Uterus (tissue), 4 donors: ENCODE results near the gene SLC6A1. TPM values are rescaled to one million over a fixed set of nuclear protein-coding genes. Genes with fewer than 3 reads are reported as not detected.

Source experiments
- DNase-seq, 2 donors: peaks; one replicate each; pipeline ENCODE4 v3.0.0-alpha.2; 2019 to 2020
- H3K27ac ChIP-seq, 2 donors: fragments of 200-600 bp; sonication (generic); 1 replicate in 1 of 2; 2 replicates in 1 of 2; pipeline ENCODE4 v1.5.1; 2016 to 2018
- H3K27me3 ChIP-seq, 2 donors: fragments of 200-600 bp; sonication (generic); one replicate each; pipeline ENCODE4 v1.5.1; 2018 to 2019; ENCODE audit warnings: control low read depth in 1 of 2
- H3K36me3 ChIP-seq, 2 donors: fragments of 200-600 bp; sonication (generic); one replicate each; pipeline ENCODE4 v1.5.1; 2019; ENCODE audit warnings: control low read depth in 1 of 2
- H3K4me1 ChIP-seq, 2 donors: fragments of 200-600 bp; sonication (generic); one replicate each; pipeline ENCODE4 v1.5.1; 2018 to 2019; ENCODE audit warnings: control low read depth in 1 of 2
- H3K4me3 ChIP-seq, 2 donors: fragments of 200-600 bp; sonication (generic); 1 replicate in 1 of 2; 2 replicates in 1 of 2; pipeline ENCODE4 v1.5.1; 2018 to 2019; ENCODE audit warnings: mild to moderate bottlenecking in 1 of 2
- H3K9me3 ChIP-seq, 2 donors: fragments of 200-600 bp; sonication (generic); one replicate each; pipeline ENCODE4 v1.5.1; 2019; ENCODE audit warnings: control low read depth in 1 of 2
- CTCF ChIP-seq, 4 experiments: fragments of 200-600 bp in 2 of 4; fragments of 450-650 bp in 2 of 4; sonication (generic) in 2 of 4; IDR thresholded peaks; one replicate each; pipeline ENCODE4 v1.5.1; 2016 to 2019; ENCODE audit warnings: antibody characterized with exemption in 4 of 4, mild to moderate bottlenecking in 2 of 4, moderate library complexity in 1 of 4
- POLR2A ChIP-seq, 2 donors: fragments of 450-650 bp; IDR thresholded peaks; one replicate each; pipeline ENCODE4 v1.6.1; 2016; ENCODE audit warnings: antibody characterized with exemption in 2 of 2, mild to moderate bottlenecking in 1 of 2, moderate library complexity in 1 of 2
- intact Hi-C: fragments of 100-400 bp; cut with DNase I; formaldehyde crosslinking; loops from one replicate; pipeline ENCODE4 v1.15.1; 2023; ENCODE audit warnings: low total_unique reads
- total RNA-seq, 4 donors: library from RNA; depleted of rRNA in 3 of 4; stranded (reverse); fragments of >200 nt in 3 of 4; gene quantifications; one replicate each; pipeline versions ENCODE4 v1.1.0 to v1.2.4, GENCODE V29; 2014 to 2023
- donor health status: DM: yes; HTN: yes; CAD: no.

Gene SLC6A1
- total RNA-seq, 4 donors from 2014 or later: under 0.01 to 5.0 (median 1.6) TPM

- Histone ChIP-seq H3K36me3 (no peaks in the 10 kb centered on the region), H3K27ac (no peak overlapping the region), H3K4me3 (no peak overlapping the region), H3K27me3 (peaks cover 0 to 3% of the 10 kb centered on the region in 2 donors), H3K4me1 (no peaks in the 10 kb centered on the region), H3K9me3 (no peaks in the 10 kb centered on the region)
- no peak for DNase-seq
- intact Hi-C loops: no loop called here
- TF ChIP-seq CTCF (IDR thresholded peaks at IDR 0.05) (no peak), POLR2A (IDR thresholded peaks at IDR 0.05) (no peak)
These were observed 1.1 kb downstream of the SLC6A1 start for GRCh38 chr3:10993729-10994065.

GRCh38 chr3:10994306-10994705 is 1.8 kb downstream of the SLC6A1 start:
- peaks cover 0 to 3% of the 10 kb centered on the region in 2 donors for H3K27me3 ChIP-seq
- intact Hi-C loops: no loop called here

GRCh38 chr3:10995871-10996270 is 3.3 kb downstream of the SLC6A1 start:
- Histone ChIP-seq H3K27me3 (peaks cover 0 to 3% of the 10 kb centered on the region in 2 donors), H3K9me3 (no peaks in the 10 kb centered on the region), H3K4me1 (no peaks in the 10 kb centered on the region), H3K4me3 (no peak overlapping the region), H3K27ac (no peak overlapping the region), H3K36me3 (no peaks in the 10 kb centered on the region)
- intact Hi-C loops: no loop called here
- TF ChIP-seq POLR2A (IDR thresholded peaks at IDR 0.05) (no peak), CTCF (IDR thresholded peaks at IDR 0.05) (no peak)
- DNase-seq: no peak

More at GRCh38 chr3:10994306-10994705, 1.8 kb downstream of the SLC6A1 start:
- H3K4me3 ChIP-seq: no peak overlapping the region
- no peak for DNase-seq
- H3K9me3 ChIP-seq: no peaks in the 10 kb centered on the region
- H3K27ac ChIP-seq: no peak overlapping the region
- no peaks in the 10 kb centered on the region for H3K4me1 ChIP-seq
- no peak for TF ChIP-seq CTCF (IDR thresholded peaks at IDR 0.05)
- no peak for TF ChIP-seq POLR2A (IDR thresholded peaks at IDR 0.05)
- H3K36me3 ChIP-seq: no peaks in the 10 kb centered on the region

- Histone ChIP-seq H3K4me3 (no peak overlapping the region), H3K4me1 (no peaks in the 10 kb centered on the region), H3K27me3 (peaks cover 0 to 3% of the 10 kb centered on the region in 2 donors), H3K36me3 (no peaks in the 10 kb centered on the region), H3K9me3 (no peaks in the 10 kb centered on the region), H3K27ac (no peak overlapping the region)
- intact Hi-C loops: no loop called here
- no peak for DNase-seq
- TF ChIP-seq CTCF (IDR thresholded peaks at IDR 0.05) (no peak), POLR2A (IDR thresholded peaks at IDR 0.05) (no peak)
These were observed 3.9 kb downstream of the SLC6A1 start for GRCh38 chr3:10996345-10997013.

GRCh38 chr3:10997196-10997595 is 4.6 kb downstream of the SLC6A1 start:
- peaks cover 0 to 3% of the 10 kb centered on the region in 2 donors for H3K27me3 ChIP-seq

More at GRCh38 chr3:10997196-10997595, 4.6 kb downstream of the SLC6A1 start:
- Histone ChIP-seq H3K4me1 (no peaks in the 10 kb centered on the region), H3K27ac (no peak overlapping the region), H3K4me3 (no peak overlapping the region), H3K9me3 (no peaks in the 10 kb centered on the region), H3K36me3 (no peaks in the 10 kb centered on the region)
- DNase-seq: no peak
- TF ChIP-seq CTCF (IDR thresholded peaks at IDR 0.05): no peak
- TF ChIP-seq POLR2A (IDR thresholded peaks at IDR 0.05): no peak
- intact Hi-C loops: no loop called here
